ENCODE measurements around the gene PPT2. TPM values are rescaled to one million over a fixed set of nuclear protein-coding genes. Genes with fewer than 3 reads are reported as not detected.
A peak's percentile ranks its signal among the peaks of the same experiment; 100 is the strongest.

Gene PPT2
- total RNA-seq, 1 donor from 2014 or later, result 39.4 TPM

DNA sequence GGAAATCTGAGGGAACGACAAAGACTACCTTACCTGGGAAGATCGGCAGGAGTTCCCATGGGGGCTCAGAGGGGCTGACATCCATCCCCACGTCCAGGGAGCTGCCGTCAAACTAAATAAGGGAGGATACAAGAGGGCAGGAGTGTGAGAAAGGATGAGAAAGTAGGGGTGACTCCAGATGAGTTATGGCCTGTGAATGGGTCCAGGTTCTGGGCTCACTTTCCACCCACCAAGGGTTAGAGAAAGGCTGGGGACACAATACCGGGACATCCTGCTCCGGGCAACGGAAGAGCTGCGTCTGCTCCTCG, 26.6 kb upstream of the PPT2 start:
- TF ChIP-seq, protein P1, sequence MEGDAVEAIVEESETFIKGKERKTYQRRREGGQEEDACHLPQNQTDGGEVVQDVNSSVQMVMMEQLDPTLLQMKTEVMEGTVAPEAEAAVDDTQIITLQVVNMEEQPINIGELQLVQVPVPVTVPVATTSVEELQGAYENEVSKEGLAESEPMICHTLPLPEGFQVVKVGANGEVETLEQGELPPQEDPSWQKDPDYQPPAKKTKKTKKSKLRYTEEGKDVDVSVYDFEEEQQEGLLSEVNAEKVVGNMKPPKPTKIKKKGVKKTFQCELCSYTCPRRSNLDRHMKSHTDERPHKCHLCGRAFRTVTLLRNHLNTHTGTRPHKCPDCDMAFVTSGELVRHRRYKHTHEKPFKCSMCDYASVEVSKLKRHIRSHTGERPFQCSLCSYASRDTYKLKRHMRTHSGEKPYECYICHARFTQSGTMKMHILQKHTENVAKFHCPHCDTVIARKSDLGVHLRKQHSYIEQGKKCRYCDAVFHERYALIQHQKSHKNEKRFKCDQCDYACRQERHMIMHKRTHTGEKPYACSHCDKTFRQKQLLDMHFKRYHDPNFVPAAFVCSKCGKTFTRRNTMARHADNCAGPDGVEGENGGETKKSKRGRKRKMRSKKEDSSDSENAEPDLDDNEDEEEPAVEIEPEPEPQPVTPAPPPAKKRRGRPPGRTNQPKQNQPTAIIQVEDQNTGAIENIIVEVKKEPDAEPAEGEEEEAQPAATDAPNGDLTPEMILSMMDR (conservative IDR thresholded peaks at IDR 0.05; ENCODE audit: low read depth, low read length), result no peak
- no peak for DNase-seq (ENCODE audit: low read depth)
- H3K4me3 ChIP-seq (ENCODE audit: low read depth, low read length), result peak overlapping the region; percentile 88

DNA sequence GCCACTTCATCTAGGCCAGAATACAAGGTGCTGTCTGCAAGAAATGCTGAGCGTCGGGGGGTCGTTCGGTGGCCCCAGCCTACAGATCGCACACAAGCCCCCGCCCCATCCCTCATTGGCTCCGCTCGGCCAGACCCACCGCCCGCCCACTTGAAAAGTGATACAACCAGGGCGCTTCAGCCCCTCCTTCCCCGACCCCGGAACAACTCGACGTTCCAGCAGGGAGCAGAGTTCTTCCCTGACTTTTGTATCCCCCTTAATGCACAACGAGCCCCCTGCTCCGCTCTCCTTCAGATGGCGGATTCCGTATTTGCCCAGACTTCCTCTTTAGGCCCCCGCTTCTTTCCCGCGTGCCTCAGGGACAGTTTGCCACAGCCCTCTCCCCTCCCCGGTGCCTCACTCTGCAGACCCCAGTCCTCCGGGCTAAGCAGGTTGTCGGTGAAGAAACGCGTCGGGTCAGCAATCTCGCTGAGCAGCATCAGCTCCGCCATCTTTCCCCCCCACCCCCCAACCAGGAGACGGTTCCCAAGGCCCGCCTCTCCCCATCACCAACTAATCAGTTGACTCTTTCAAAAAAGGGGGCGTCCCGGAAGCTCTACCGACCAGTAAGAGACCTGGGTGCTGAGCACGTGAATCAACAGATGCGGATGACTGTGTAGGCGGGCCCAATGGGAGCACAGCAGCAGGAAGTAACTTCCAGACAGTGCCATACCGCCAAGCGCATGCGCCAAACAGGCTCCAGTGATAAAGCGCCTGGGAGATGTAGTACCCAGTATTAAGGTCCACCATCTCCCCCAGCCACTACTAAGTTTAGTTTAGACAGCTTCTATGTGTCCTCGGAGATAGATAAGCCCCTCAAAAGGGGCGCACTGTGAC, 26.0 kb upstream of the PPT2 start, which contains the start of gene ATF6B:
ATF6B (minus strand) TSS at position 530 of the 876 bp plus-strand sequence; CDS start at position 491, 39 bp downstream.
- H3K4me3 ChIP-seq (ENCODE audit: low read depth, low read length), result peak within 1 kb of the TSS; percentile 88
- peak; percentile 92 for DNase-seq (ENCODE audit: low read depth)
- TF ChIP-seq, protein P1 (conservative IDR thresholded peaks at IDR 0.05; ENCODE audit: low read depth, low read length), result no peak

DNA sequence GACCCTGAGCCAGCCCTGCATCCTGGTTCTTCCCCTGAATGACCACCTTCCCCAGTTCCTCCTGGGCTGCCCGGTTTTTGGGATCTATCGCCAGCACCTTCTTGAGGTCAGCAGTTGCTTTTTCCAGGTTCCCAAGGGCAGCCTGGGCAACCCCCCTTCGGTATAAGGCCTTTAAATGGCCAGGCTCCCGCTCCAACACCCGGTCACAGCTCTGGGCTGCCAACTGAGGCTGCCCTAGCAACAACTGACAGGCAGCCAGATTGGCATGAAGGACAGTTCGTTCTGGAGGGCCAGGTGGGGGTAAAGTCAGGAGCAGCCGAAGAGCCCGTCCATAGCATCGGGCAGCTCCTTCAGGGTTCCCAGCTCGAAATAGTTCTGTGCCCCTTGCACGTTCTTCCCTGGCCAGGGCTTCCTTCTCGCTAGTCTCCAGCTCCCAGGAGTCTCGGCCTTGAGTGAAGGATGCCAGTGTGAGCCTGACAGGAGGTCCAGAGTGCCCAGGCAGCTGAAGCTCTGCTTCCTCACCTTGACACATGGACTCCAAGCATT, 25.1 kb upstream of the PPT2 start:
- H3K4me3 ChIP-seq (ENCODE audit: low read depth, low read length), result peak overlapping the region; percentile 57

DNA sequence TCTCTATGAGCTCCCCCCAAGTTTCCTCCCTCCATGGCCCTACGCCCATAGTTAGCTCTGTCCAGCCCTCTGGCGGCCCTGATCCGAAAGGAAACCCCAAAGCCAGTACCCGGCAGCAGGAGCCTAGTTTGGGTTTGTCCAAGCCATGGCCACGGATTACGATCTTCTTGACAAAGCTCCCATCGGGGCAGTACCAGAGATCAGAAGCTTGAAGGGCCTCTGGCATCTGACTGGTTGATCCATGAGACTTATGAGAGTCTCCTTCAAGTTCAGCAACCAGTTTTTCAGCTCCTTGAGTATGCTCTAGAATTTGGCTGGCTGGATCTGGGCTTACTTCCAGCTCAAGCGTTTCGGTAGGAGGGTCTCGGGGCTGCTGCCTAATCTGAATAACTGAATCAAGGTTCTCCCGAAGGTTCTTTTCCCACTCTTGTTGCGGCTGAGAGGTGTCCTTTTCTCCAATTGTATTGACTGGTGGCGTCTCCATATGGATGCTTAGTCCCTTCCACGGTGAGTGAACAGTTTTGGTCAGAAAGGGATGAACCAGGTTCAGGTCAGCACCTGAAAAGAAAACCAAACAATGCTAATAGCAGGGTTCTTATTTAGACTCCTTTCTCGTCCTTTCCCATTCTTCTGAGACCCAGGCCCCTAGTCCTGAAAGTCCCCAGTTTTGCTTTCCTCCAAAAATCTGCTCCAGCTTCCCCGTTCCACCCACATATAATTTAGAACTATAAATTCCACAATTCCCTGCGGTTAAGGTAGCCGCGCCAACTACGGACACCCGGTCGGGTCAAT, 24.4 kb upstream of the PPT2 start:
- peak overlapping the region; percentile 57 for H3K4me3 ChIP-seq (ENCODE audit: low read depth, low read length)
- no peak for DNase-seq (ENCODE audit: low read depth)
- TF ChIP-seq, protein P1 (conservative IDR thresholded peaks at IDR 0.05; ENCODE audit: low read depth, low read length), result no peak

More for the DNA sequence above, 25.1 kb upstream of the PPT2 start:
- DNase-seq (ENCODE audit: low read depth), result no peak
- TF ChIP-seq, protein P1 (conservative IDR thresholded peaks at IDR 0.05; ENCODE audit: low read depth, low read length), result no peak

DNA sequence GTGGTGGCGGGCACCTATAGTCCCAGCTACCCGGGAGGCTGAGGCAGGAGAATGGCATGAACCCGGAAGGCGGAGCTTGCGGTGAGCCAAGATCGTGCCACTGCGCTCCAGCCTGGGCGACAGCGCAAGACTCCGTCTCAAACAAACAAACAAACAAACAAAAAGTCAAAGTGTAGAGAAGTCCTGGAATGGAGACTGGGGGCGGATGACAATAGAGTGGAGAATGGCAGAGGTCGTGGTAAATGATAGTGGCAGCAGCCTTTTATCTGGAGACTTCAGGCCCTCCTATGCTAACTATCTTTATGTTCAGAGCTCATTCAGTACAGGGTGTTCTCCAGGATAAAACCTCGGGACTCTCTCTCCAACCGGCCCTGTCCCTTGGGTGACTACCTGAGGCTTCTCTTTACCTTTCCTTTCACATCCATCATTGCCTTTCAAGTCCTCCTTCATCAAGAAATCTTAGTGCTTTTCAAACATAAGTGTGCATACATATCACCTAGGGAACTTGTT, 22.4 kb upstream of the PPT2 start:
- TF ChIP-seq, protein P1 (conservative IDR thresholded peaks at IDR 0.05; ENCODE audit: low read depth, low read length), result no peak
- H3K4me3 ChIP-seq (ENCODE audit: low read depth, low read length), result no peak overlapping the region
- DNase-seq (ENCODE audit: low read depth), result no peak

DNA sequence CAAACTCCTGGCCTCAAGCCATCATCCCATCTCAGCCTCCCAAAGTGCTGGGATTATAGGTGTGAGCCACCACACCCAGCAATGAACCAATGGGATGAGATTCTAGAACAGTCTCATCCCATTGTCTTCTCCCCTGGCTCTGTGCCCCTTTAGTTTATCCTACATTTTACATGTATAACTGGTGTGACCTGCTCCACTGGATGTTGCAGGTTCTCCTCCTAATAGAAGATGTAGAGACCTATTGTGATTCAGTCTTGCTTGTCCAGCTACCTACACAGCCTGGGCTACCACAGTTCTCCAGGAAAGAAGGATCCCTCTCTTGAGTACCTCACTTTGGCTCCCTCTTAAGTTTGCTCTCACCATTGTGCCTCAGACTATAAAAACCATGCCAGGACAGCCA, 21.8 kb upstream of the PPT2 start:
- DNase-seq (ENCODE audit: low read depth), result no peak

More for the DNA sequence above, 21.8 kb upstream of the PPT2 start:
- TF ChIP-seq, protein P1 (conservative IDR thresholded peaks at IDR 0.05; ENCODE audit: low read depth, low read length), result no peak
- H3K4me3 ChIP-seq (ENCODE audit: low read depth, low read length), result no peak overlapping the region

All from epithelial cell of proximal tubule (primary cell).